Erythroblast (primary cell): ENCODE results near the gene CLDN8.

Experiments used
- DNase-seq, 2 experiments: peaks; one replicate each; lab custom pipeline; 2025; lab: John Stamatoyannopoulos, UW
- GATA1 ChIP-seq: IDR thresholded peaks from 2 replicates; pipeline ENCODE4 v1.6.1; 2011; ENCODE audit warnings: low read depth, mild to moderate bottlenecking, control low read depth, low read length, moderate library complexity
- POLR2A ChIP-seq: IDR thresholded peaks from 2 replicates; pipeline ENCODE4 v1.6.1; 2011; ENCODE audit warnings: mild to moderate bottlenecking, low read length

Gene CLDN8

DNA sequence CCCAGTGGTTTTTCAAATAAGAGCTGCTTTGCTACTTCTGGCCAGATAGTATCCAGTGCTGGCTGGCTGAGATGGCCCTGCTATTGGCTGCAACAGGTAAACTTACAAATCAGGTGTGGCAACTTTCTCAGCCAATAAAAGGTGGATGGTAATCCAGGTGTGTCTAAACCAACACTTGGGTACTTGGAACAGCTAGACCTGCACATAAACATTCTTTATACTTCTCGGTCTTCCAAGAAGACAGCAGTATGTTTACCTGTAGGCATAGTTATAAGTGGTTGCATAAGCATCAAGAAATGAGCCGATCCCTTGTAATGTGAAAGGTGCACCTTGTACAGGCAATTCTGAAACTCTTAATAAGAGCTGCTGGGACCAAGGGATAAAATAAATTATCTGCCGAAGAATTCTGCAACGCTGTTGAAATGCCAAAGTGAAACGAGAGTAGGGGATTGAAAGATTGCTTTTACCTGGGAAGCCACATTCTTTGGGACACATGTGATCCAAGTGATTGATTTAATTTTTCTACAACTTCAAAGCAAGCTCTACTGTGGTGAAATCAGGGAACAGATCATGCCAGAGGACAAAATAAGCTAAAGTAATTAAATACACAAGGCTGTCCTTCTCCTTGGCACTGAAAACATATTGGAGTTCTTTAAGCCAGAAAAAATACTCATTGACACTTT, at the start of gene CLDN8:
TSS of gene CLDN8 (minus strand) at position 57 of the 683 bp plus-strand sequence. CDS start 172 bp downstream, outside the sequence.
- no peak for DNase-seq
- TF ChIP-seq GATA1 (no peak), POLR2A (no peak)

DNA sequence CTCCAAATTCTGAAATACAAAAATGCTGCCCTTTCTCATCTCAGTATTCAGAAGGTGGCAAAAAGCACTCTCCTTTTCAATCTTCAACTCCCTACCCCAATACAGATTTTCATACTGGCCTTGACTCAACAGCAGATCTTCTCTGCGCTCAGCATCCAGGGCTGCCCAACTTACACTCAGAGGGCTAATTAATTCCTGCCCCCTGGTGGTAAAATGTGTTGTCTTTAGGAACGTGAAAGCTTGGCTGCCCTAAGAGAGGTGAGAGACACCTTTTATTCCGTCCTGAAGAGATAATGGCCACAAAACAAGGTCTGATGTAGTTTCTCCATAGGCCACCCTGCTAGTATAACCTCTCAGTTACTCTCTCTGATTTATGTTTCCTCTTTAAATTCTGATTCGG, 41.9 kb upstream of the CLDN8 start:
- TF ChIP-seq GATA1, result no peak
- DNase-seq, result peak; percentile 27 to 60

- no peak for DNase-seq
- TF ChIP-seq GATA1, result no peak
- TF ChIP-seq POLR2A, result no peak
Measured at GRCh38 chr21:30256100-30256499, 40.2 kb upstream of the CLDN8 start.

DNA sequence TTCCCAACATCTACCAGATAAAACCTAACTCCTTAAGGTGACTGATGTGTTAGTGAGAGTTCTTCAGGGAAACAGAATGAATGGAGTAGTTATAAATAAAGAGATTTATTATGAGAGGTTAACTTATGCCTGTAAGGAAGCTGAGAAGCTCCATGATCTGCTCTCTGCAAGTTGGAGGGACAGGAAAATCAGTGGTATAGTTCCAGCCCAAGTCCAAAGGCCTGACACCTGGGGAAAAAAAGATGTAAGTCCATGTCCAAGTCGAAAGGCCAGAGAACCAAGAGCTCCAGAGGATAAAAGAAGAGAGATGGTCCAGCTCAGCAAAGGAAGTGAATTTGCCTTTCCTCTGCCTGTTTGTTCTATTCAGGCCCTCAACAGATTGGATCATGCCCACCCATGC, 39.8 kb upstream of the CLDN8 start:
- no peak for TF ChIP-seq POLR2A
- no peak for TF ChIP-seq GATA1
- no peak for DNase-seq

DNA sequence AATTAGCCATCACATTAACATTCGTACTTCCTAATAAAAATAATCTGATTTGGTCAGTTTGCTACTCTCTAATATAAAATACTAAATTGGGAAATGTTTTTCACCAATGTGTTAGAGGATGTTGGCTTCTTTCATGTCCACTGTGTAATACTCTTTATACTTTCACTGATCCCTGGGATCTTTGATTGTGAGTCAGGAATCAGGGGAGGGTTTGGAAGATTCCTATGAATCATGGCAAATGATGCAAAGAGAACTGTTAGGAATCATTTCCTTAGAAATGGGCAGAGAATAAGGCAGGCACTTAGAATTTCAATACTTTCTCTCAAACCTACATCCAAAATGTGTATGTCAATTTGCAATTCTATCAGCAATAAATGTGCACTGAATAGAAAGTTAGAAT, 35.9 kb upstream of the CLDN8 start:
- no peak for TF ChIP-seq POLR2A
- TF ChIP-seq GATA1, result no peak

GRCh38 chr21:30249936-30250335, 34.0 kb upstream of the CLDN8 start:
- no peak for TF ChIP-seq GATA1
- no peak for TF ChIP-seq POLR2A
- no peak for DNase-seq

More for the DNA sequence above, 35.9 kb upstream of the CLDN8 start:
- no peak for DNase-seq

GRCh38 chr21:30248844-30249243, 32.9 kb upstream of the CLDN8 start:
- TF ChIP-seq POLR2A (no peak), GATA1 (no peak)
- DNase-seq, result no peak

GRCh38 chr21:30245061-30245460, 29.2 kb upstream of the CLDN8 start:
- DNase-seq, result no peak
- TF ChIP-seq POLR2A (no peak), GATA1 (no peak)

- TF ChIP-seq POLR2A (no peak), GATA1 (no peak)
- no peak for DNase-seq
Measured at GRCh38 chr21:30243691-30244090, 27.8 kb upstream of the CLDN8 start.

DNA sequence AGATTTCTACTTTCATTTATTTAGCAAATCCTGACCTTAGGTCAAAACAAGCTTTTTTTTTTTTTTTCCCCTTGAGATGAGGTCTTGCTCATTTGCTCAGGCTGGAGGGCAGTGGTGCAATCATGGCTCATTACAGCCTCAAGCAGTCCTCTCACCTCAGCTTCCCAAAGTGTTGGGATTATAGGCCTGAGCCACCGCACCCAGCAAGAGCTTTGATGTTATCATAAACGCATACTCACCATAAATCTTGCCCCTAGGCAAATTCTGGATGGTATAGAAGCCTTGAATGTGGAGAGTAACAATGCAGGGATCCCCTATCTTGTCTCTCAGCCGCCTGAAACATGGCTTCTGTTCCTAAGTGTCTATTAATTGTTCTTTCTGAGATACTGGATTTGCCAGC, 24.8 kb upstream of the CLDN8 start:
- TF ChIP-seq GATA1 (no peak), POLR2A (no peak)
- no peak for DNase-seq

GRCh38 chr21:30238168-30238567, 22.3 kb upstream of the CLDN8 start:
- DNase-seq, result no peak
- TF ChIP-seq GATA1, result no peak
- TF ChIP-seq POLR2A, result no peak

- no peak for DNase-seq
- TF ChIP-seq POLR2A (no peak), GATA1 (no peak)
Measured at GRCh38 chr21:30234643-30235042, 18.7 kb upstream of the CLDN8 start.

DNA sequence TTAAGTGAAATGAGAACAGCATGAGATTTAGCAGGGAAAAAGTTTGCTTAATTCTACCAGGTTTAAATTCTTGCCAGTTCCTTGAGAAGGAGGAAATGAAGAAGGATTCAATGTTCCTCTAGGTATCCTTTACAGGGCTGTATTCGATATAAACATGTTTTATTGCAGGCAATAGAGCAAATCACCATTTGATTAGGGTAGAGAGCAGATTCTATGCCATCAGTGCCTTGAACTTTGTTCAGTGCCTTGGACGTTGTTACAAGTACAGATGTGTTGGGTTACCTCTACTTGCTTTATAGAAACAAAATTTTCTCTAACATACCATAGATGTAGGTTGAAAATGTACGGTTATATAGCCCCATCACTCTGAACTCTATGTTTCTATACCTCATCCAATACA, 18.2 kb upstream of the CLDN8 start:
- no peak for DNase-seq
- TF ChIP-seq GATA1, result no peak
- no peak for TF ChIP-seq POLR2A

- TF ChIP-seq POLR2A, result no peak
- TF ChIP-seq GATA1, result no peak
- DNase-seq, result no peak
Measured at GRCh38 chr21:30233228-30234020, 17.5 kb upstream of the CLDN8 start.
